GM10266 (cell line): ENCODE data around the gene ATR.
"Not testable (repeated sequence)": the region's sequence is repeated elsewhere in the genome, so short reads cannot be mapped to it uniquely, and the experiment has no call there.

Experiments
- DNase-seq: peaks from one replicate; pipeline ENCODE4 v3.0.0; 2012; ENCODE audit errors: extremely low spot score
- TF ChIP-seq, protein P1 (sequence below): IDR thresholded peaks from 2 replicates; pipeline ENCODE4 v1.5.1; 2012; ENCODE audit warnings: mild to moderate bottlenecking, low read depth; ENCODE audit not compliant: control insufficient read depth, insufficient read depth; ENCODE audit errors: missing control alignments

Gene ATR

DNA sequence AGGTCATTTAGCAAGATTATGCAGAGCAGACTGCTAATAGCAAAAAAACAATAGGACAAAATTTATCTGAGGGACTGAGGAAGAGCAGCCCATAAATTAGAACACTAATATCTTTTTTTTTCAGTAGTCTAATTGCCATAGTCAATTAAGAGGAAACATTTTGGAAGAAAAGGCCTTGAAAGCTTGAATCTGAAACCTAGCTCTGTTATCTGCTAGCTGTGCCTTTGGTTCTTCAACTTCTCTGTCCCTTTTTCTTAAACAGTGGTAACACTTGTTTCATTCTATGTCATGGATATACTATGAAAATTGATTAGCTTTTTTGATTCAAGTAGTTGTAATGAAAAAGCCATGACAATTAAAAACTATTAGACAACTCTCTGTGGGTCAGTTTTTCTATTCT lies 1.7 kb downstream of the ATR start:
- DNase-seq: no peak
- TF ChIP-seq, protein P1, sequence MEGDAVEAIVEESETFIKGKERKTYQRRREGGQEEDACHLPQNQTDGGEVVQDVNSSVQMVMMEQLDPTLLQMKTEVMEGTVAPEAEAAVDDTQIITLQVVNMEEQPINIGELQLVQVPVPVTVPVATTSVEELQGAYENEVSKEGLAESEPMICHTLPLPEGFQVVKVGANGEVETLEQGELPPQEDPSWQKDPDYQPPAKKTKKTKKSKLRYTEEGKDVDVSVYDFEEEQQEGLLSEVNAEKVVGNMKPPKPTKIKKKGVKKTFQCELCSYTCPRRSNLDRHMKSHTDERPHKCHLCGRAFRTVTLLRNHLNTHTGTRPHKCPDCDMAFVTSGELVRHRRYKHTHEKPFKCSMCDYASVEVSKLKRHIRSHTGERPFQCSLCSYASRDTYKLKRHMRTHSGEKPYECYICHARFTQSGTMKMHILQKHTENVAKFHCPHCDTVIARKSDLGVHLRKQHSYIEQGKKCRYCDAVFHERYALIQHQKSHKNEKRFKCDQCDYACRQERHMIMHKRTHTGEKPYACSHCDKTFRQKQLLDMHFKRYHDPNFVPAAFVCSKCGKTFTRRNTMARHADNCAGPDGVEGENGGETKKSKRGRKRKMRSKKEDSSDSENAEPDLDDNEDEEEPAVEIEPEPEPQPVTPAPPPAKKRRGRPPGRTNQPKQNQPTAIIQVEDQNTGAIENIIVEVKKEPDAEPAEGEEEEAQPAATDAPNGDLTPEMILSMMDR: no peak

DNA sequence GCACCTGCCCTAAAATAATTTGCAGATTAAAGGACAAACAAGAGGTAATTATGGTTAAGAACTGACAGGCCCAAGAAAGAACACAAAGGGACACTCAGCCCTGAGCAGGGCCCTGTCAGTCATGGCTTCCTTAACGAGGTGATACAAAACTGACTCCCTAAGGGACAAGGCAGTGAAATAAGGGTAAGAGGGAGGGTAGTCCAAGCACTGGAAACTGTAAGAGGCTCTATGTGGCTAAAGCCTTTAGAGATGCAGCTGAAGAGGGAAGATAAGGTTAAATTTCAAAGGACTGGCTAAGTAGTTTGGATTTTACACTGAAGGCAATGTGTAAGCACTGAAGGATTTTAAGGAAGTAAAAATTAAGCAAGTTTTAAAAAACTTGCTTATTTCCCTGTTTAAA lies 3.9 kb downstream of the ATR start:
- TF ChIP-seq, protein P1: no peak
- DNase-seq: no peak

DNA sequence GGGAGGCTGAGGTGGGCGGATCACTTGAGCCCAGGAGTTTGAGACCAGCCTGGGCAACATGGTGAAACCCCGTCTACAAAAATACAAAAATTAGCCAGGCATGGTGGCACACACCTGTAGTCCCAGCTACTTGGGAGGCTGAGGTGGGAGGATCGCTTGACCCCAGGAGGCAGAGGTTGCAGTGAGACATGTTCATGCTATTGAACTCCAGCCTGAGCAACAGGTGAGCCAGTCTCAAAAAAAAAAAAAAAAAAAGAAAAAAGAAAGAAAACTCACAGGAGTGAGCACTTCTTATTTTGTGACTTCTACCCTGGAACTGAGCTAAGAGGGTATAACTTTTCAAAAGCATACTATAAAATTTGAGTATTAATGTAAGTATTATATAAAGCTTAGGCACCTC lies 4.3 kb downstream of the ATR start:
- not testable (repeated sequence) for DNase-seq

DNA sequence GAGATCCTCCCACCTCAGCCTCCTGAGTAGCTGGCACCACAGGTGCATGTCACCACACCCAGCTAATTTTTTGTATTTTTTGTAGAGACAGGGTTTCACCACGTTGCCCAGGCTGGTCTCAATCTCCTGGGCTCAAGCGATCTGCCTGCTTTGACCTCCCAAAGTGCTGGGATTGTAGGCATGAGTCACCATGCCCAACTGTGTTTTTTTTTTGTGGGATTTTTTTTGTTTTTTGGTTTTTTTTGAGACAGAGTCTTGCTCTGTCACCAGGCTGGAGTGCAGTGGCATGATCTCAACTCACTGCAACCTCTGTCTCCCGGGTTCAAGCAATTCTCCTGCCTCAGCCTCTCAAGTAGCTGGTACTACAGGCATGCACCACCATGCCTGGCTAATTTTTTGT lies 9.1 kb downstream of the ATR start:
- not testable (repeated sequence) for DNase-seq

DNA sequence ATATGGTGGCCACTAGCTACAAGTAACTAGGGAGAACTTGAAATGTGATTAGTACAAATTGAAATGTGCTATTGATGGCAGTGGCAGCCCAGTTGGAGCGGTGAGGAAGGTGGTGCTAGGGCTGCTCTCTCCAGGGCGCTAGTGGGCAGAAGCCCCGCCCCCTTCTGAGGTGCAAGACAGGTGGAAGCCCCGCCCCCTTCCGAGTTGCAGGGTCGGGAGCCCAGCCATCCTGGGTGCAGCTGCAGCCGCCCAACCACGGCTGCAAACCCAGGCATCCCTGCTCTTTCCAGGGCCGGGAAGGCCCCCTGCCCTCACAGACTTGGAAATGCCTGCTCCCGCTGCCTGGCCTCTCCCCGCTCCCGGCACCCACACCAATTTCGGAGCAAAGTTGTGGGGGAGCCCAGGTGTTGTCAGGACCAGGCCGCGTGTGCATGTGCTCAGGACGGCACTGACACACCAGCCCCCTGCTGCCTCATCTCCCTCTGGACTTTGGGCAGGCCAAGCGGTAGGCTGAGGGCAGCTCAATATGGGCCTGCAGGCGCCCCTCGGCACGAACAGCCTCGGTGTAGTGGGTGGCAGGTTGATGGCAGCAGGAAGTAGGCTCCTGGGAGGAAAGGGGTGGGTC lies 10.0 kb downstream of the ATR start:
- TF ChIP-seq, protein P1: no peak
- DNase-seq: no peak

DNA sequence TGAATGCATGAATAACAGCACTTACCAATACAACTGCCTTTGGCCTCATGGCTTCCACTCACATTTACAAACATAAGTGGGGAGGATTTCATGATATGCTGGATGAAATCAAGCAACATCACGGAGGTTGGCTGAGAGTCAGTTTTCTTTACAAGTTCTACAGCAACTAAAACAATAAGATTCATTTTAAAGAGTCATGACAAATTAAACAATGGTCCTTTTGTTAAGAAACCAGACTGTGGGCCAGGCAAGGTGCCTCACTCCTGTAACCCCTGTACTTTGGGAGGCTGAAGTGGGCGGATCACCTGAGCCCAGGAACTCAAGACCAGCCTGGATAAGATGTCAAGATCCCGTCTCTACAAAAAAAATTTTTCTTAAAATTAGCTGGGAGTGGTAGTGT lies 12.4 kb downstream of the ATR start:
- DNase-seq: no peak
- TF ChIP-seq, protein P1: no peak

DNA sequence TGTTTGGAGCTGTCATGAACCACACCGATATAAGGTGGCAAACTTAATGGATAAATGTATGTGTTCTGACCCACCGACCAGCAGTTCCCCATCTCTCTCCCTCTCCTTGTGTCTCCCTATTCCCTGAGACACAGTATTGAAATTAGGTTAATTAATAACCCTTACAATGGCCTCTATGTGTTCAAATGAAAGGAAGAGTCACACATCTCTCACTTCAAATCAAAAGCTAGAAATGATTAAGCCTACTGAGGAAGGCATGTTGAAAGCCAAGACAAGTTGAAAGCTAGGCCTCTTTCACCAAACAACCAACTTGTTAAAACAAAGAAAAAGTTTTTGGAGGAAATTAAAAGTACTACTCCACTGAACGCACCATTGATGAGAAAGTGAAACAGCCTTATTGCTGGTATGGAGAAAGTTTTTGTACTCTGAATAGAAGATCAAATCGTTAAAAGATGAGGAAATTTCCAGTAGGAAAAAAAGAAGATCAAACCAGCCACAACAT lies 15.0 kb downstream of the ATR start:
- DNase-seq: no peak
- TF ChIP-seq, protein P1: no peak

DNA sequence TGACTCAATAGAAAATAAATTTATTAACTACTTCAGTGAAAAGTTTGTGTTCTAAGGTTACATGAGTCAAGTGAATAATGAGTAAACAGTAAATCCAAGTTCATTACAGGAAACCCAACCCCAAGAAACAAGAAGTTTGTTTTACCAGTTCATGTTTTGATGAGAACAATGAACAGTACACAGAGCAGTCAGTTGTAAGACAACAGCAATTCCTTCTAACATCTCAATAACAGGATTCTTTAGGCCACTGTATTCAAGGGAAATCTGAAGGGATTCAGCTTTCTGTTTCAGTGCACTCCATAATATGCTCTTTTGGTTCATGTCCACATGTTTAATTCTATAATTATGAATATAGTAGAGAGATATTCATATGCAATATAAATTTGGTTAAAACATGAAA lies 18.4 kb downstream of the ATR start:
- DNase-seq: no peak
- TF ChIP-seq, protein P1: no peak

DNA sequence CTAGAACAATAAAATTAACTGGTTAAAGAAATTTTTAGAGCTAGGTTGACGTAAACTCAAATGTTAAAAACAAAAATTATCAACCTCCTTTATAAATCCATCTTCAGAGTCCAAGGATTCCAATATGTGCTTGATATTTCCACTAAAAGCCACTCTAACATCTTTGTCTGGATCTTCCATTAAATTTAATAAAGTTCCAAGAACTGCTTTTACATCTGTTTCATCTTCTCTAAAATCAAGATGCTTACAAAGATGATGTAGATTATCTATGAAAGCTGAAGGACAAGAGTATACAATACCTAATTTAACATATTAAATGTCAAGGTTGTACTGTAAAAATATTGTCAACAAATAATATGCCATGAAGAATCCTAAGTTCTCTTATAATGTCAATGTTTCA lies 24.8 kb downstream of the ATR start:
- DNase-seq: no peak
- TF ChIP-seq, protein P1: no peak

DNA sequence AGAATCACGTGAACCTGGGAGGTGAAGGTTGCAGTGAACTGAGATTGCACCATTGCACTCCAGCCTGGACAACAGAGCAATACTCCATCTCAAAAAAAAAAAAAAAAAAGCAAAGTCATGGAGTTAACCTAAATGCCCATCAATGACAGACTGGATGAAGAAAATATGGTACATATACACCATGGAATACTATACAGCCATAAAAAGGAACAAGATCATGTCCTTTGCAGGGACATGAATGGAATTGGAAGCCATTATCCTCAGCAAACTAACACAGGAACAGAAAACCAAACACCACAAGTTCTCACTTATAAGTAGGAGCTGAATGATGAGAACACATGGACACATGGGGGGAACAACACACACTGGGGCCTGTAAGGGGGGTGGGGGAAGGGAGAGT lies 26.0 kb downstream of the ATR start:
- DNase-seq: not testable (repeated sequence)
